RWPE1 (cell line): ENCODE data around the gene EFCAB5.

Source experiments
- CTCF ChIA-PET: fragments of 350-600 bp; sonication (Branson Sonifier 250); formaldehyde crosslinking; extraction: SDS; loops from one replicate; lab custom pipeline; 2021; lab: Yijun Ruan, JAX
- POLR2A ChIA-PET: fragments of 400-600 bp; formaldehyde crosslinking; extraction: SDS; loops from one replicate; lab custom pipeline; 2020; ENCODE audit warnings: antibody characterized with exemption; ENCODE audit not compliant: low non-redundant PET; lab: Yijun Ruan, JAX
- DNase-seq: peaks from one replicate; pipeline ENCODE4 v3.0.0; 2012; ENCODE audit warnings: low spot score
- H3K27ac ChIP-seq: fragments of 450-650 bp; 2 replicates; pipeline ENCODE4 v1.5.1; 2017
- TF ChIP-seq, protein P1 (sequence below): fragments of 450-650 bp; conservative IDR thresholded peaks from 2 replicates; pipeline ENCODE4 v1.5.1; 2017; ENCODE audit warnings: low read depth, mild to moderate bottlenecking

Gene EFCAB5

GRCh38 chr17:29909236-29910003 lies 32.0 kb upstream of the EFCAB5 start:
- CTCF ChIA-PET = interaction anchor here (0.5 to 0.9 kb wide), 4 partner anchors 13 to 292 kb away, joined by 3 to 6 read pairs (median 4); no protein-coding TSS in a partner anchor
- no peak overlapping the region for H3K27ac ChIP-seq
- POLR2A ChIA-PET = no interaction called here
- TF ChIP-seq, protein P1, sequence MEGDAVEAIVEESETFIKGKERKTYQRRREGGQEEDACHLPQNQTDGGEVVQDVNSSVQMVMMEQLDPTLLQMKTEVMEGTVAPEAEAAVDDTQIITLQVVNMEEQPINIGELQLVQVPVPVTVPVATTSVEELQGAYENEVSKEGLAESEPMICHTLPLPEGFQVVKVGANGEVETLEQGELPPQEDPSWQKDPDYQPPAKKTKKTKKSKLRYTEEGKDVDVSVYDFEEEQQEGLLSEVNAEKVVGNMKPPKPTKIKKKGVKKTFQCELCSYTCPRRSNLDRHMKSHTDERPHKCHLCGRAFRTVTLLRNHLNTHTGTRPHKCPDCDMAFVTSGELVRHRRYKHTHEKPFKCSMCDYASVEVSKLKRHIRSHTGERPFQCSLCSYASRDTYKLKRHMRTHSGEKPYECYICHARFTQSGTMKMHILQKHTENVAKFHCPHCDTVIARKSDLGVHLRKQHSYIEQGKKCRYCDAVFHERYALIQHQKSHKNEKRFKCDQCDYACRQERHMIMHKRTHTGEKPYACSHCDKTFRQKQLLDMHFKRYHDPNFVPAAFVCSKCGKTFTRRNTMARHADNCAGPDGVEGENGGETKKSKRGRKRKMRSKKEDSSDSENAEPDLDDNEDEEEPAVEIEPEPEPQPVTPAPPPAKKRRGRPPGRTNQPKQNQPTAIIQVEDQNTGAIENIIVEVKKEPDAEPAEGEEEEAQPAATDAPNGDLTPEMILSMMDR = no peak
- DNase-seq = peak; percentile 44

DNA sequence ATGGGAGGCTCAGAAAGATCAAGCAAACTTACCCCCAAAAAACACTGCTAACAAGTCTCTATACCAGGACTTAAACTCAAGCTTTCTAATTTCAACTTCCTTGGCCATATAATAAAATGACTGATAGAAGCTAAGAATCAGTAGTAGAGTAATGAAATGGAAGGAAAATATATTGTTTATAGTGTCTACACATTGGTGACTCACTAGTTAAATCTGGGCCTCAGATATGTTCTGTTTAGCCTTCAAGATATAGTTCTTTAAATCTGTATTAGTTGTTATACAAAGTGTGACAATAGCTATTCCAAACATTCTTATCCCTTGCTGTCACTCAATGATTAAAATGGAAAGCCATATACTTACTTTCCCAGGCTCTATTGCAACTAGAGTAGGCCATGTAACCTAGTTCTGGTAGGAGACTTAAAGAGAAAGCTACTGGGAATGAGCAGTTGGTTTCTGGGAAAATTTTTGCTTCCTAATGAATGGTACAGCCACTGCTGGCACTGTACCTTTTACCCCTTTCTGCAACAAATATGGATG lies 29.7 kb upstream of the EFCAB5 start:
- CTCF ChIA-PET = interaction anchor here (0.7 to 1.1 kb wide), 2 partner anchors 20 to 104 kb away, joined by 3 read pairs; no protein-coding TSS in a partner anchor
- H3K27ac ChIP-seq = no peak overlapping the region
- POLR2A ChIA-PET = no interaction called here

GRCh38 chr17:29914819-29915537 lies 26.5 kb upstream of the EFCAB5 start:
- TF ChIP-seq, protein P1 = no peak
- DNase-seq = no peak
- ChIA-PET CTCF (interaction anchor here (0.6 kb wide), 1 partner anchor 112 kb away, joined by 6 read pairs; no protein-coding TSS in a partner anchor), POLR2A (no interaction called here)
- no peak overlapping the region for H3K27ac ChIP-seq

More for the DNA sequence above, 29.7 kb upstream of the EFCAB5 start:
- TF ChIP-seq, protein P1 = no peak
- DNase-seq = no peak

- ChIA-PET POLR2A (no interaction called here), CTCF (interaction anchor here (0.9 kb wide), 1 partner anchor 186 kb away, joined by 3 read pairs; no protein-coding TSS in a partner anchor)
- TF ChIP-seq, protein P1 = no peak
- DNase-seq = no peak
- no peak overlapping the region for H3K27ac ChIP-seq
Measured at GRCh38 chr17:29918016-29918415, 23.4 kb upstream of the EFCAB5 start.

DNA sequence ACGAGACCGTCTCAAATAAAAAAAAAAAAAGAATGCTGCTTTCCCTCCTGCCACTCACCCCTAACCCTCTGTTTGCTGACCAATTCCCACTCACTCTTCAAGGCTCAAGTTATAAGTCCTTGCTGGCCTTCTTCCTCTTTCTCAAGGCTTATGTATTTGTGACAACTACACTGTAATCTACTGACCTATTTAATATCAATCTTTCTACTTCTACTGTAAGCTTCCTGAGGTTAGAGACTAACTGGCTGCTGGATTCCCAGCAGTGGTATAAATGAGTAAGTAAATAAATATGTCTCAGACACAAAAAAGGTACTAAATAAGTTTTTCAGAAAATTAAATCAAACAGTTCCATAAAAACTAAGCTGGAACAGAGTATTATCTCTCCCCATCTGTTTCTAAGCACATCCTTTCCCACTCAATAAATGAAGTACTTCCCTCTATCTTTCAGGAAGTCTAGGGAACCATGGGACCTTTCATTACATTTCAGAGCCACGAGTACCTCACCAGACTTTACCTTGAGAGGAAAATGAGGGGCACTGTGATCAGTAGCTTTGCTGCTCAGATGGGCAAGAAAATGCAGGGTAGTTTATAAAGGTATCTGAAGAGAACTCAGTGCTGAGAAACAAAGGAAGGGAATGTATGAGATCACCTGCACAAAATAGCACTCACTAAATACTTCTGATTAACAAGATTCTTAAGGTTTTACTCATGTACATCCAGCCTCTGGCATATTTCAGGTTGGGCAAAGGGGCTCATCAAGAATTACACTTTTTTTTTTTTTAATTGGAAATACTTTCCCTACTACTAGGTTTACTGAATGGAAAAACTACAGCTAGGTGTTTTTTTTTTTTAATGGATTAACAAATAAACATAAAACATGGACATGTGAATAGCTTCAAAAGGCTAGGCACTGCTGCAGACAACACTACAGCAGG lies 22.2 kb upstream of the EFCAB5 start:
- peak overlapping the region; percentile 55 for H3K27ac ChIP-seq
- DNase-seq = peak; percentile 59
- TF ChIP-seq, protein P1 = no peak
- POLR2A ChIA-PET = no interaction called here
- CTCF ChIA-PET = interaction anchor here (0.5 to 1.1 kb wide), 5 partner anchors 12 to 767 kb away, joined by 3 read pairs; partner anchors contain the start of gene GIT1
